NCI-H2171 (cell line): Measurements from ENCODE around the gene OR2A2.
"Not testable (repeated sequence)": the region's sequence is repeated elsewhere in the genome, so short reads cannot be mapped to it uniquely, and the experiment has no call there.

Source experiments
- DNase-seq: peaks from one replicate; lab custom pipeline; 2025; lab: John Stamatoyannopoulos, UW

Gene OR2A2

GRCh38 chr7:144109283-144109682, at the start of gene OR2A2:
TSS of gene OR2A2 (plus strand) at chr7:144109583. CDS start at chr7:144109583, 0 bp downstream.
- no peak for DNase-seq

- DNase-seq: no peak
These were observed 45.7 kb upstream of the OR2A2 start for GRCh38 chr7:144063710-144064109.

GRCh38 chr7:144069511-144069910, 39.9 kb upstream of the OR2A2 start, which contains the start of gene OR2A25:
TSS of gene OR2A25 (plus strand) at chr7:144069811. CDS start at chr7:144074220, 4,409 bp downstream.
- no peak for DNase-seq

- DNase-seq: no peak
These were observed 39.4 kb upstream of the OR2A2 start for GRCh38 chr7:144069953-144070352.

GRCh38 chr7:144074374-144074773, 35.0 kb upstream of the OR2A2 start:
- no peak for DNase-seq

- DNase-seq: no peak
These were observed 23.4 kb upstream of the OR2A2 start, which contains the start of gene OR2A12 for GRCh38 chr7:144085978-144086377. TSS of gene OR2A12 (plus strand) at chr7:144086278. CDS start at chr7:144095108, 8,830 bp downstream.

GRCh38 chr7:144086730-144087129, 22.7 kb upstream of the OR2A2 start:
- DNase-seq: no peak

GRCh38 chr7:144087230-144087629, 22.2 kb upstream of the OR2A2 start:
- no peak for DNase-seq

- no peak for DNase-seq
These were observed 18.7 kb upstream of the OR2A2 start for GRCh38 chr7:144090667-144091066.

GRCh38 chr7:144098776-144099175, 10.6 kb upstream of the OR2A2 start:
- no peak for DNase-seq

- DNase-seq: no peak
These were observed 8.8 kb upstream of the OR2A2 start for GRCh38 chr7:144100607-144101006.

GRCh38 chr7:144102041-144102440, 7.3 kb upstream of the OR2A2 start:
- no peak for DNase-seq

GRCh38 chr7:144105211-144105610, 4.2 kb upstream of the OR2A2 start:
- no peak for DNase-seq

GRCh38 chr7:144110272-144110671, 889 bp downstream of the OR2A2 start:
- no peak for DNase-seq

- DNase-seq: no peak
These were observed 4.3 kb downstream of the OR2A2 start for GRCh38 chr7:144113651-144114050.

GRCh38 chr7:144118341-144118740, 9.0 kb downstream of the OR2A2 start:
- DNase-seq: no peak

GRCh38 chr7:144122876-144123275, 13.5 kb downstream of the OR2A2 start, which contains the start of gene OR2A14:
TSS of gene OR2A14 (plus strand) at chr7:144123176. CDS start at chr7:144129113, 5,937 bp downstream.
- DNase-seq: no peak

GRCh38 chr7:144127714-144128334, 18.4 kb downstream of the OR2A2 start:
- DNase-seq: peak; percentile 69

GRCh38 chr7:144129601-144130000, 20.2 kb downstream of the OR2A2 start:
- not testable (repeated sequence) for DNase-seq

- DNase-seq: no peak
These were observed 21.3 kb downstream of the OR2A2 start for GRCh38 chr7:144130730-144131129.

GRCh38 chr7:144132262-144132661, 22.9 kb downstream of the OR2A2 start:
- DNase-seq: no peak

GRCh38 chr7:144133307-144133706, 23.9 kb downstream of the OR2A2 start:
- no peak for DNase-seq

GRCh38 chr7:144134116-144134515, 24.7 kb downstream of the OR2A2 start:
- DNase-seq: no peak

GRCh38 chr7:144137501-144137900, 28.1 kb downstream of the OR2A2 start:
- DNase-seq: no peak
